Spleen (tissue), 11 donors: ENCODE data around the gene PAPPA. TPM values are rescaled to one million over a fixed set of nuclear protein-coding genes. Genes with fewer than 3 reads are reported as not detected.

Experiments used
- DNase-seq: peaks from one replicate; pipeline ENCODE4 v3.0.0-alpha.2; 2020
- H3K27ac ChIP-seq, 8 donors: fragments of 200-600 bp; sonication (generic) in 7 of 8; 1 replicate in 4 of 8; 2 replicates in 4 of 8; pipeline versions ENCODE4 v1.5.0 to v1.8.0; 2016 to 2021; ENCODE audit warnings: inconsistent platforms in 4 of 8, mild to moderate bottlenecking in 4 of 8, moderate library complexity in 1 of 8
- H3K27me3 ChIP-seq, 7 donors: fragments of 200-600 bp; sonication (generic) in 6 of 7; replicated peaks in 1 of 7; 1 replicate in 4 of 7; 2 replicates in 3 of 7; pipeline versions ENCODE4 v1.5.0 to v1.8.0; 2016 to 2021; ENCODE audit warnings: inconsistent platforms in 3 of 7, mild to moderate bottlenecking in 1 of 7
- H3K36me3 ChIP-seq, 6 donors: fragments of 200-600 bp; sonication (generic) in 5 of 6; 1 replicate in 4 of 6; 2 replicates in 2 of 6; pipeline versions ENCODE4 v1.5.0 to v1.8.0; 2016 to 2021; ENCODE audit warnings: inconsistent platforms in 2 of 6
- H3K4me1 ChIP-seq, 6 donors: fragments of 200-600 bp; sonication (generic) in 5 of 6; 1 replicate in 3 of 6; 2 replicates in 3 of 6; pipeline versions ENCODE4 v1.5.0 to v1.8.0; 2016 to 2021; ENCODE audit warnings: inconsistent platforms in 3 of 6
- H3K4me3 ChIP-seq, 8 donors: fragments of 200-600 bp; sonication (generic) in 7 of 8; 1 replicate in 4 of 8; 2 replicates in 4 of 8; pipeline versions ENCODE4 v1.5.0 to v1.8.0; 2016 to 2021; ENCODE audit warnings: inconsistent platforms in 4 of 8, mild to moderate bottlenecking in 4 of 8, moderate library complexity in 2 of 8
- H3K9me3 ChIP-seq, 8 donors: fragments of 200-600 bp; sonication (generic) in 7 of 8; 1 replicate in 4 of 8; 2 replicates in 4 of 8; pipeline versions ENCODE4 v1.5.0 to v1.8.0; 2016 to 2021; ENCODE audit warnings: inconsistent platforms in 4 of 8
- CTCF ChIP-seq, 11 experiments: fragments of 200-600 bp in 7 of 11; fragments of 450-650 bp in 4 of 11; sonication (generic) in 4 of 11; IDR thresholded peaks in 8 of 11; conservative IDR thresholded peaks in 3 of 11; 1 replicate in 7 of 11; 2 replicates in 4 of 11; pipeline versions ENCODE4 v1.4.0 to v1.8.0; 2016 to 2021; ENCODE audit warnings: antibody characterized with exemption in 11 of 11, inconsistent platforms in 4 of 11, mild to moderate bottlenecking in 1 of 11
- POLR2A ChIP-seq, 3 donors: fragments of 450-650 bp; IDR thresholded peaks; one replicate each; pipeline ENCODE4 v1.5.1; 2017; ENCODE audit warnings: antibody characterized with exemption in 3 of 3, mild to moderate bottlenecking in 1 of 3
- POLR2AphosphoS5 ChIP-seq, 3 donors: sonication (generic); formaldehyde crosslinking; IDR thresholded peaks; one replicate each; pipeline ENCODE4 v1.5.1; 2017; ENCODE audit warnings: antibody characterized with exemption in 3 of 3
- WGBS, 5 donors: extraction: QIAGEN DNeasy Blood & Tissue Kit in 3 of 5; methylation state at CpG; one replicate each; pipeline versions ENCODE4 v1.1.5 to v1.1.7; 2013 to 2018; 5-methylcytosine and 5-hydroxymethylcytosine counted together
- intact Hi-C: fragments of 100-400 bp; cut with DNase I; formaldehyde crosslinking; loops from one replicate; pipeline ENCODE4 v1.15.0; 2023; ENCODE audit warnings: low total_unique reads
- polyA plus RNA-seq, 3 donors: library from polyadenylated mRNA; stranded (reverse); fragments of 200-250 nt; gene quantifications; one replicate each; pipeline ENCODE4 v1.2.1, GENCODE V29; 2013
- total RNA-seq, 7 donors: library from RNA; depleted of rRNA in 3 of 7; stranded (reverse); fragments of >200 nt in 3 of 7; fragmentation: NEBNext Ultra II Directional in 4 of 7; extraction: Animal tissue kit (Norgen Biotek cat#: 25700) in 4 of 7; gene quantifications; one replicate each; pipeline versions ENCODE4 v1.1.0 to v1.2.1, GENCODE V29; 2016 to 2021
- donor health status: healthy with polysubstance abuse.
- donor health status: DM: no; HTN: no; CAD: no; lungs with moderate emphysema.
- donor health status: DM: no; HTN: no; CAD: no.
- donor health status: Bipolar disorder and iron deficiency.
- donor health status: healthy.
- donor health status: DM: no; HTN: no; CAD: no.
- donor health status: DM: yes; HTN: yes; CAD: no.

PAPPA gene
- total and polyA plus RNA-seq, 10 donors = 0.13 to 1.4 (median 0.45) TPM

DNA sequence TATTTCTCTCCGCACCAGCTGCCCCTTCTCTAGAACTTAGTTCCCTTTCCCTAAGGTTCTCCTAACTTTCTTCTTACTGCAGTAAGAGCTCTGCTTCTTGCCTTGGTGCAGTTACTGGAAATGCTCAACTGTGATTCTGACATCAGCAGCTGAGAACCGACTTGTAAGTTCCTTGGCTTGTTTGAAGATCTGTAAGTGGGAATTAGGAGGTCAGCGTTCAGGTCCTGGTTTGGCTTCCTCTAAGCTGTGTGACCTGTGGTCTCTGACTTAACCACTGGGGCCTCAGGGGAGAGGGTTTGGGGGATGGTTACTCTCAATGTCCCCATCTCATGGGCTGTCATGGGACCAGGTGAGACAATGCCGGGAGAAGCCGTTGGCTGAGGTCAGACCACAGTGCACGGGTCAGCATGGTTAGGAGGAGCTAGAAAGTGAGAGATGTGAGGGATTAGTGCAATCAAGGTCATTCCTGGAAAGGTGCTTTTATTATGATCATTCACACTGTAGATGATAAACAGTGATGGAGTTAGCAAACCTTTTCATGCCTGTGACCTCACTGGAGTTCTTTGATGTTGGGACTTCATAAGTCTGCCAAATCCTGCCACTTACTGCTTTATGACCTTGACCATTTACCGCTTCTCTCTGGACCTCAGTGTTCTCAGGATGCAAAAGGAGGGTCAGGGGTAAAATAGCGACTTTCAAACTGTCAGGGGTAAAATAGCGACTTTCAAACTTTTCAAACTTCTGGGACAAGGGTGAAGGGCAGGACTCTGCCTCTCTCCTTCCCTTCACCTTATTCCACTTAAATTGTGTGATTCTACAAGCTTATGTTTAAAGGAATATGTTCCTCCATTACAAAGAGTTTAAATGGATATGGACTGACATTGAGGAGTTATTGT is 7.3 kb downstream of the PAPPA start:
- 69 to 80% (median 72%) methylated on average over 9 of the region's 9 CpGs for WGBS, 5 donors
- no peak overlapping the region for H3K4me3 ChIP-seq
- H3K9me3 ChIP-seq = no peaks in the 10 kb centered on the region
- intact Hi-C loops = no loop called here
- no peak for DNase-seq
- H3K27ac ChIP-seq = no peak overlapping the region
- H3K4me1 ChIP-seq = peaks cover 0 to 8% (median 3%) of the 10 kb centered on the region in 6 donors
- peaks cover 0 to 53% (median 17%) of the 10 kb centered on the region in 7 donors for H3K27me3 ChIP-seq
- no peak for TF ChIP-seq CTCF (IDR thresholded peaks at IDR 0.05 in 8 of 11, conservative IDR thresholded peaks at IDR 0.05 in 3 of 11)
- no peak for TF ChIP-seq POLR2AphosphoS5 (IDR thresholded peaks at IDR 0.05)
- TF ChIP-seq POLR2A (IDR thresholded peaks at IDR 0.05) = no peak
- no peaks in the 10 kb centered on the region for H3K36me3 ChIP-seq

DNA sequence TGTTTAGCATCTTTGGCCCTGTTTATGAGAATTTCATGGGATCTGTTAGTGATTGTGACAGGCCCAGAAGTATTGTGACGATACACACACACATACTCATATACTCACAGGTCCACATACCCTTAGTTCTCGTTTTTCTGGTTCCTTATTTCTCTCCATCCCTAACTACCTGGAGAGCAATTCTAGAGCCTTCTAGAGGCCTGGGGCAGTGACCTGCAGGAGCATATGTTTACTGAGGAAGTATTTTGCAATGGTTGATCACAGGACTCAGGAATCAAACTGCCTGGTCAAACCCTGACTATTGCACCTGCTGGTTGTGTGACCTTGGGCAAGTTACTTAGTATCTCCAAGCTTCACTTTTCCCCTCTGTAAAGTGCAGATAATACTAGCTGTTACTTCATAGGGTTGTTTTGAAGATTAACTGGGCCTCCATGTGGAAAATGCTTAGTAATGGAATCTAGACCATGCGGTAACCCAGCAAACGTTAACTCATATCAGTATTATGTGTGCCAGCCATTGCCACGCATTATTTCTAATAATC is 8.7 kb downstream of the PAPPA start:
- no peak for TF ChIP-seq POLR2A (IDR thresholded peaks at IDR 0.05)
- TF ChIP-seq CTCF (IDR thresholded peaks at IDR 0.05 in 8 of 11, conservative IDR thresholded peaks at IDR 0.05 in 3 of 11) = no peak
- TF ChIP-seq POLR2AphosphoS5 (IDR thresholded peaks at IDR 0.05) = no peak
- 69 to 78% (median 74%) methylated on average over 5 of the region's 5 CpGs for WGBS, 5 donors
- Histone ChIP-seq H3K36me3 (no peaks in the 10 kb centered on the region), H3K4me3 (no peak overlapping the region), H3K9me3 (no peaks in the 10 kb centered on the region), H3K27ac (no peak overlapping the region), H3K4me1 (no peaks in the 10 kb centered on the region), H3K27me3 (peaks cover 0 to 39% (median 5%) of the 10 kb centered on the region in 7 donors)
- DNase-seq = no peak
- intact Hi-C loops = no loop called here

- Histone ChIP-seq H3K36me3 (no peaks in the 10 kb centered on the region), H3K4me1 (no peaks in the 10 kb centered on the region), H3K27me3 (peaks cover 0 to 27% (median 0%) of the 10 kb centered on the region in 7 donors), H3K9me3 (no peaks in the 10 kb centered on the region), H3K27ac (no peak overlapping the region), H3K4me3 (no peak overlapping the region)
- DNase-seq = no peak
- intact Hi-C loops = no loop called here
- whole genome bisulfite sequencing, 5 donors = 77 to 86% (median 81%) methylated on average over 2 of the region's 2 CpGs
- TF ChIP-seq CTCF (IDR thresholded peaks at IDR 0.05 in 8 of 11, conservative IDR thresholded peaks at IDR 0.05 in 3 of 11) (peak in 1 of 11 experiments; percentile 11), POLR2A (IDR thresholded peaks at IDR 0.05) (no peak)
These were observed 9.9 kb downstream of the PAPPA start for GRCh38 chr9:116163293-116164055.
